ENCODE measurements around the gene ROPN1L.

- TF ChIP-seq EZH2 (IDR thresholded peaks at IDR 0.05; ENCODE audit: borderline replicate concordance, low read depth, low read length, severe bottlenecking) (no peak), CTCF (IDR thresholded peaks at IDR 0.05; ENCODE audit: borderline replicate concordance, extremely low read depth, low read length, poor library complexity, severe bottlenecking) (no peak)
Observed at GRCh38 chr5:10453545-10453944, 11.9 kb downstream of the ROPN1L start.

All from DND-41 (cell line).